Activated CD4-positive, alpha-beta T cell treated with anti-CD3 and anti-CD28 coated beads for 4 hours (primary cell): Measurements from ENCODE around the gene CHRNA9.

Experiments used
- DNase-seq, 2 donors: peaks; one replicate each; pipeline ENCODE4 v3.0.0-alpha.2; 2020

The CHRNA9 gene

GRCh38 chr4:40309250-40309774, 25.8 kb upstream of the CHRNA9 start:
- DNase-seq = peak; percentile 89 to 93

GRCh38 chr4:40310225-40310624, 24.9 kb upstream of the CHRNA9 start:
- no peak for DNase-seq

- DNase-seq = no peak
Observed at GRCh38 chr4:40311811-40312346, 23.3 kb upstream of the CHRNA9 start.

DNA sequence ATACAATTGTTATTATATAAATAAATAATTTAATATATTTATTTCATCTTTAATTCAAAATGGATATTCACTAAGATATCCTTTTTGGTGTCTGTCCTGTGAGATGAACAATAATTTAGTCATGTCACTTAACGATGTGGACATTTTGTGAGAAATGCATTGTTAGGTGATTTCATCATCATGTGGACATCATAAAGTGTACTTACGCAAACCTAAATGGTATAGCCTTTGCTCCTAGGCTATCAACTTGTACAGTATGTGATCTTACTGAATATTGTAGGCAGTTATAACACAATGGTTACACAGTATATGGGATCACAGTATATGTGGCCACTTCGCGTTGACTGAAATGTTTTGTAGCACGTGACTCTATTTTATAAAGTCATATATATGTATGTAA, 20.2 kb upstream of the CHRNA9 start:
- DNase-seq = no peak

- peak; percentile 26 to 45 for DNase-seq
Observed at GRCh38 chr4:40316333-40316781, 18.8 kb upstream of the CHRNA9 start.

GRCh38 chr4:40316782-40317635, 18.1 kb upstream of the CHRNA9 start:
- DNase-seq = peak; percentile 57 to 68

DNA sequence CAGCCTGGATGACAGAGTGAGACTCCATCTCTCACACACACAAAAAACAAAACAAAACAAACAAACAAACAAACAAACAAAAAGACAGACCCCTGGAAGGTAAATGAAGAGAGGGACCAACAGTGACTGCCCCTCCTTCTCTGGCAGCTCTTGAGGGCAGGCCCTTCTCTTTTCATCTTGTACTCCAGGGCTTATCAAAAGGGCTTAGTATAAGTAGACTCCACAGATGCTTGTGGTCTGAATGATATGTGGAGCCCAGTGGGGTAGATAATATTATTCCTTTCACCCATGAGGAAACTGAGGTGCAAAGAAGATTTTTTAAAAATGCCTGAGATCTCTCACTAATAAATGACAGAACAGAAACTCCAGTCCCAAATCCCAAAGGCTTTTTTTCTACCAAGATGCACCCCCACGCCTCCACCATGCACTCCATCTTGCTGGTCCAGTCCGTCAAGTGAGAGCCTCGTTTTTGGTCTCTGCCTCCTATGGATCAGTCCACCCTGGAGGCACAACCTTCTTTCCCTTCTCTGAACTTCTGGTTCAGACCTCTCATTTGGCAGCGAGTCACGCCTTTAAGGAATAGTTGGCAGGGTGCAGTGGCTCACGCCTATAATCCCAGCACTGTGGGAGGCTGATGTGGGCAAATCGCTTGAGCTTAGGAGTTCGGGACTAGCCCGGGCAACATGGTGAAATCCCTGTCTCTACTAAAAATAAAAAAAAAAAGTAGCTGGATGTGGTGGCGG, 17.0 kb upstream of the CHRNA9 start:
- DNase-seq = no peak

GRCh38 chr4:40321574-40322275, 13.4 kb upstream of the CHRNA9 start:
- DNase-seq = no peak

GRCh38 chr4:40322811-40323210, 12.3 kb upstream of the CHRNA9 start:
- DNase-seq = no peak

DNA sequence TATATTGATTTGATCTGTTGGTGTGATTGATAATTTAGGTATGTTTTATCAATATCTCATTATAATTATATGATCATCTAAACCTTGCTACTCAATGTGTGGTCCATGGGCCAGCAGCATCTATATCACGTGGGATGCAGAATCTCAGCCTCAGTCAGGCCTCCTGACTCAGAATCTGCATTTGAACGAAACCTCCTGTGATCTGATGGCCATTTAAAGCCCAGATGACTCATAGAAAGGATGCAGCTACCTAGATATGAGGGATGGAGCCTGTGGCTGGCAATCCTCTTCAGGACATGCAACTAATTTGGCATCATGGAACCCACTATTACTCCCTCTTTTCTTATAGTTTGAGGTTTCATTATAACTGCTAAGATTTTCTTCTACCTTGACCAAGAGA, 11.3 kb upstream of the CHRNA9 start:
- DNase-seq = no peak

- DNase-seq = peak; percentile 64 to 69
Observed at GRCh38 chr4:40325406-40326019, 9.6 kb upstream of the CHRNA9 start.

DNA sequence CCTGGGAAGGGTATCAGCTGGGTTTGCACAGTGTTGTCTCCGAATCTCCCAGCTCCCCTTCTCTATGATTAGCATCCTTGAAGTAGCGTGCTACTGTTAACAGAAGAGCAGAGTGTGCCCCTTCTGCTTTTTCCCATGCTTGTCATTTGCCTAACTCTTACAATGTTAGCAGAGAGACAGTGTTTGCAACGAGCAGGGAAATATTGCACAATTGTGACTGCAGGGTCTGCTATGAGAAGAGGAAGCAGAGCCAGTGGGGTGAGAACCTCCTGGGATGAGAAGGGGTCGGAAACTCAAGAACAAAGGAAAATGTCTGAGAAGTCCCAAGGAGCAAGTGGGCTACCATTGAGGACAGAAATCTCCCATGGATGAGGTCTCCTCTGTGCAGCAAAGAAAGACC, 7.8 kb upstream of the CHRNA9 start:
- DNase-seq = no peak

- no peak for DNase-seq
Observed at GRCh38 chr4:40328383-40328782, 6.8 kb upstream of the CHRNA9 start.

DNA sequence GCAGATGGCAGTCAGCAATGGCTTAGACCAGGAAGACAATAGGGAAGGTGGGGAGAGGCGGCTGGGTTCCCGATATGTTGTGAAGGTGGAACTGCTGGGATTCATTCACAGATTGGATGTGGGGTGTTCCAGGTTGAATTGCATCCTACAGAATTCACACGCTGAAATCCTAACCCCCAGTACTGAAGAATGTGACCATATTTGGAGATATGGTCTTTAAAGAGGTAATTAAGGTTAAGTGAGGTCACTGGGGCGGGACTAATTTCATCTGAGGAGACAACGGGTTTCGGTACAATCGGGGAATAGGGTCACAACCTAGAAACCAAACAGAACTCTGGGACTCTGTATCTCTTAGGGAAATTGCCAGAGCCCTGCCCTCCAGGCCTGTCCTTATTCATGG, 5.3 kb upstream of the CHRNA9 start:
- DNase-seq = no peak

DNA sequence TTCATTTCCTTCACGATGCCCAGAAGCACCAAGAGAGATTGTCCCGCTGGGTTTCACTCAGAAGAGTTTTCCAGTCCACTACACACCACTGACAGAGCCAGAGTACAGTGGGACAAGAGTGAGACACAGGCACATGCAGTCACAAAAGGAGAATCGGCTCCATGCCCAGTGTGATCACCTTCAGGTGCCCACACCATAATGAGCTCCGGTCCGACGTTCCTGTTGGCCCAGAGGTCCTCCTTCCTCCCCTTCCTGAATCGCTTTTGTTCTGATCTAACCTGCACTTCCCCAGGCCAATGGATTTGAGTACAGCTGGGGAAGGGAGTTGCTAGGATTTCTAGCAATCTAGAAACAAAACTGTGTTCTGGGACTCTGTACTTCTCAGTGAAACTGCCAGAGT, 4.6 kb upstream of the CHRNA9 start:
- DNase-seq = no peak

GRCh38 chr4:40331101-40331745, 3.9 kb upstream of the CHRNA9 start:
- DNase-seq = no peak

- no peak for DNase-seq
Observed at GRCh38 chr4:40331961-40332360, 3.2 kb upstream of the CHRNA9 start.

- DNase-seq = no peak
Observed at GRCh38 chr4:40333921-40334352, 1.2 kb upstream of the CHRNA9 start.

GRCh38 chr4:40335525-40335894, 377 bp downstream of the CHRNA9 start:
- no peak for DNase-seq

DNA sequence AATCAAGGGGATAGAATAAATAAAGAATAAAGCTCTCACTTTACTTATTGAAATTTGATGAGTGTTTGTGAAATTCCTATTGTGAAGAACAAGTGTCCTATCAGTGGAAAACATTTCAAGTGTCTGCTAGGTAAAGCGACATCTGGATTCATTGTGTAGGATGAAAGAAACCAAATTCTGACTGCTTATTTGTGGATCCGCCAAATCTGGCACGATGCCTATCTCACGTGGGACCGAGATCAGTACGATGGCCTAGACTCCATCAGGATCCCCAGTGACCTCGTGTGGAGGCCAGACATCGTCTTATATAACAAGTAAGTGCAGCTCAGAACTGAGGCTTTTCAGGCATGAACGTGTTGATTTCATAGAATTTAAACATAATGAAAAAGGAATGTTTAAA, 1.9 kb downstream of the CHRNA9 start:
- DNase-seq = no peak

GRCh38 chr4:40337523-40337922, 2.4 kb downstream of the CHRNA9 start:
- no peak for DNase-seq

DNA sequence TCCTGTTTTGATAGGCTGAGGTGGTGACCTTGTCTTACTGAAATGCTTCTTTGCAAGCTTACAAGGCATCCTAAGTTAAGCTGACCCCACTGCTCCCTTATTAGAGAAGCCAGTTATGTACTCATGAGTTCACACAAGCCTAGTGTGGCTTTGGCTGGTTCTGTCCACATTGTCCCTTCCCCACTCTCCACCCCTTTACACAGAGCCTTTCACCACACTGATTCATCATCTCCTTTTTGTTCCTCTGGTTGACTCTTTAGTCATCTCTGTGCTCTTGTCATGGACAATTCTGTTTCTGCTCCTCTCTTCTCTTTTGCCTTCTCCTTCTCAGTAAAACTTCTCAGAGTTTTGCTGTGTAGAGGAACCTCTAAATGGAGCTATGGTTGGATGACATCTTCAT, 4.9 kb downstream of the CHRNA9 start:
- DNase-seq = no peak
